Ovary (tissue), 3 donors: ENCODE data around the gene OPRL1.

Experiments
- POLR2A ChIP-seq: fragments of 450-650 bp; IDR thresholded peaks from one replicate; pipeline ENCODE4 v1.6.1; 2017; ENCODE audit warnings: antibody characterized with exemption, mild to moderate bottlenecking, moderate library complexity
- TF ChIP-seq, protein P1 (sequence below), 3 donors: fragments of 450-650 bp in 2 of 3; fragments of 200-600 bp in 1 of 3; IDR thresholded peaks; one replicate each; pipeline versions ENCODE4 v1.5.1 to v1.8.0; 2016 to 2022; ENCODE audit warnings: antibody characterized with exemption in 3 of 3, mild to moderate bottlenecking in 1 of 3
- donor health status: DM: no; HTN: no; CAD: no.

DNA sequence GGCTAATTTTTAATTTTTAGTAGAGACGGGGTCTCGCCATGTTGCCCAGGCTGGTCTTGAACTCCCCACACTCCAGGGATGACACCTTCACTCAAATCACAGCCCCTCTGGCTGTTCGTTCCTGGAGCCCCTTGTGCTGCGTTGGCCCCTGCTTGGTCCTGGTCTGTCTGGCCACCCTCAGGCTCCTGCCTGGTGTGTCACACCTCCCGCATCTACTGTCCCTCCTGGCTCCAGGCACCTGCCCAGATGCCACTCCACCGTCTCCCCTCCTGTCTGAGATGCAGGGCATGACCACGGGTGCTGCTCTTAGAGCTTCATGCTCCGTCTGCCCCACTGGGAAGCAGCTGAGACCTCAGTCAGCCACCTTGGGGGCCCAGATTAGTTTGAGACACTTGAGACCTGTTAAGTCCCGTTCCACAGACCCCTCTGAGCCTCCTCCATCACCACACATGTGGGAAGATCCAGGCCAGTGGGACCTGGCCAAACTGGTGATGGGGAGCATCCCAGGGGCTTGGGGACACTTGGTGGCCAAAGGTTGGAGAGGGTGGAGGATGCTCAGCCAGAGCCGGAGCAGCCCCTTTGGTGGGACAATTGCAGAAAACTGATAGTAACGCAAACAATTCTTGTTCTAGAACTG, 49.4 kb downstream of the OPRL1 start:
- TF ChIP-seq, protein P1, sequence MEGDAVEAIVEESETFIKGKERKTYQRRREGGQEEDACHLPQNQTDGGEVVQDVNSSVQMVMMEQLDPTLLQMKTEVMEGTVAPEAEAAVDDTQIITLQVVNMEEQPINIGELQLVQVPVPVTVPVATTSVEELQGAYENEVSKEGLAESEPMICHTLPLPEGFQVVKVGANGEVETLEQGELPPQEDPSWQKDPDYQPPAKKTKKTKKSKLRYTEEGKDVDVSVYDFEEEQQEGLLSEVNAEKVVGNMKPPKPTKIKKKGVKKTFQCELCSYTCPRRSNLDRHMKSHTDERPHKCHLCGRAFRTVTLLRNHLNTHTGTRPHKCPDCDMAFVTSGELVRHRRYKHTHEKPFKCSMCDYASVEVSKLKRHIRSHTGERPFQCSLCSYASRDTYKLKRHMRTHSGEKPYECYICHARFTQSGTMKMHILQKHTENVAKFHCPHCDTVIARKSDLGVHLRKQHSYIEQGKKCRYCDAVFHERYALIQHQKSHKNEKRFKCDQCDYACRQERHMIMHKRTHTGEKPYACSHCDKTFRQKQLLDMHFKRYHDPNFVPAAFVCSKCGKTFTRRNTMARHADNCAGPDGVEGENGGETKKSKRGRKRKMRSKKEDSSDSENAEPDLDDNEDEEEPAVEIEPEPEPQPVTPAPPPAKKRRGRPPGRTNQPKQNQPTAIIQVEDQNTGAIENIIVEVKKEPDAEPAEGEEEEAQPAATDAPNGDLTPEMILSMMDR (IDR thresholded peaks at IDR 0.05) = no peak
- TF ChIP-seq POLR2A = no peak
